OCI-LY1 (cell line): ENCODE data around the gene NCF4.

Experiments used
- H2AFZ ChIP-seq: fragments of 200-600 bp; sonication (generic), shearing (Covaris generic); 2 replicates; pipeline ENCODE4 v1.6.0; 2014; ENCODE audit warnings: antibody characterized with exemption, mild to moderate bottlenecking, low read length
- H3F3A ChIP-seq: fragments of 200-600 bp; sonication (generic), shearing (Covaris generic); 2 replicates; pipeline ENCODE4 v1.6.0; 2014; ENCODE audit warnings: mild to moderate bottlenecking, antibody characterized with exemption, low read length, moderate library complexity; ENCODE audit not compliant: insufficient read depth
- H3K27ac ChIP-seq: fragments of 200-600 bp; sonication (generic); 2 replicates; pipeline ENCODE4 v1.5.1; 2014; ENCODE audit warnings: low read length, mixed run types, mild to moderate bottlenecking, low read depth; ENCODE audit not compliant: poor library complexity, severe bottlenecking
- H3K27me3 ChIP-seq: fragments of 200-600 bp; sonication (generic); 2 replicates; pipeline ENCODE4 v1.6.0; 2014; ENCODE audit warnings: antibody characterized with exemption, mild to moderate bottlenecking, low read length, moderate library complexity; ENCODE audit not compliant: insufficient read depth
- H3K36me3 ChIP-seq: fragments of 200-600 bp; sonication (generic); 2 replicates; pipeline ENCODE4 v1.6.1; 2014; ENCODE audit warnings: mild to moderate bottlenecking, antibody characterized with exemption, low read length, moderate library complexity, mixed read lengths; ENCODE audit not compliant: insufficient read depth
- H3K4me1 ChIP-seq: fragments of 200-600 bp; sonication (generic); 2 replicates; pipeline ENCODE4 v1.5.1; 2014; ENCODE audit warnings: mild to moderate bottlenecking, low read length, moderate library complexity; ENCODE audit not compliant: insufficient read depth, severe bottlenecking
- H3K4me2 ChIP-seq: fragments of 200-600 bp; sonication (generic), shearing (Covaris generic); 2 replicates; pipeline ENCODE4 v1.6.1; 2014; ENCODE audit warnings: low read length
- H3K4me3 ChIP-seq: fragments of 200-600 bp; sonication (generic); 2 replicates; pipeline ENCODE4 v1.5.1; 2014; ENCODE audit warnings: low read length, low read depth, mild to moderate bottlenecking, mixed read lengths; ENCODE audit not compliant: poor library complexity, severe bottlenecking
- H3K79me2 ChIP-seq: fragments of 200-600 bp; shearing (Covaris generic); 2 replicates; pipeline ENCODE4 v1.6.1; 2016; ENCODE audit warnings: mixed run types, low read length, mixed read lengths; ENCODE audit not compliant: insufficient read depth
- H3K9ac ChIP-seq: fragments of 200-600 bp; sonication (generic), shearing (Covaris generic); 2 replicates; pipeline ENCODE4 v1.6.1; 2014; ENCODE audit warnings: mild to moderate bottlenecking, low read length, mixed read lengths
- H3K9me2 ChIP-seq: fragments of 200-600 bp; sonication (generic), shearing (Covaris generic); 2 replicates; pipeline ENCODE4 v1.6.1; 2014; ENCODE audit warnings: low read depth, mild to moderate bottlenecking, low read length, mixed read lengths
- H3K9me3 ChIP-seq: fragments of 200-600 bp; shearing (Covaris generic); 2 replicates; pipeline ENCODE4 v1.6.1; 2014; ENCODE audit warnings: low read length, mixed read lengths
- H4K20me1 ChIP-seq: fragments of 200-600 bp; sonication (generic), shearing (Covaris generic); 2 replicates; pipeline ENCODE4 v1.6.0; 2016; ENCODE audit warnings: mild to moderate bottlenecking, low read length; ENCODE audit not compliant: insufficient read depth
- CTCF ChIP-seq: fragments of 200-600 bp; sonication (generic), shearing (Covaris generic); IDR thresholded peaks from 2 replicates; pipeline ENCODE4 v1.5.1; 2017; ENCODE audit warnings: mild to moderate bottlenecking, antibody characterized with exemption, low read length, moderate library complexity, mixed read lengths
- EZH2 ChIP-seq: fragments of 200-600 bp; sonication (generic), shearing (Covaris generic); IDR thresholded peaks from 2 replicates; pipeline ENCODE4 v1.8.0; 2017; ENCODE audit warnings: borderline replicate concordance, mixed run types, mild to moderate bottlenecking, antibody characterized with exemption, low read length, moderate library complexity, mixed read lengths

The NCF4 gene

DNA sequence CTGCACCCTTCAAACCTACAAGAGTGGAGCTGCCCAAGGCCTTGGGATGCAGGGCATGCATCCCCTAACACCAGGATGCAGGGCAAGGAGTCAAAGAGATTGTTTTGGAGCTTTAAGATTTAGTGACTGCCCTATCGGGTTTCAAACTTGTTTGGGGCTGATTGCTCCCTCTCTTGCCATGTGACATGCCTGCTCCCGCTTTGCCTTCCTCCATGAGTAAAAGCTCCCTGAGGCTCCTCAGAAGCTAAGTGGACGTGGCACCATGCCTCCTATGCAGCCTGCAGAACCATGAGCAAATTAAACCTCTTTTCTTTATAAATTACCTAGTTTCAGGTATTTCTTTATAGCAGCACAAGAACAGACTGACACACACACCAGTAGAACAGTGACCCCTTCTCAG is 36.8 kb downstream of the NCF4 start:
- TF ChIP-seq CTCF (no peak), EZH2 (no peak)
- H3K27ac ChIP-seq = no peak overlapping the region

DNA sequence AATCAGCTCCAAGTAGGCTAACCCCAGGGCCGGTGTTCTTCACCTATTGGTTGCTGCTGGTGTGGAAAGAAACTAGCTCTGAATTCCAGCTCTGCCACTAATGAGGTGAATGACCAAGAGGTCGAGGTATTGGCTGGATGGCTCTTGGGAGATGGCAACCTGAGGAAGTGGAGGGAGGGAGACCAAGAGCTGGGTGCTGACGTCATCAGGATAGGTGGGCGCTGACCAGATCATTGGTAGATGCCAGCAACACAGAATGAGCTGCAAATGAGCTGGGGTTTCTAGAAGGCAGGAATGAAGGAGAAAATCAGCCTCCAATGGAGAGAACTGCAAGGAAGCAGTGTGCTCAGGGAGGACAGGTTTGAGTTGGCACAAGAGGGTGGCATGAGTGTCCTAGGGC is 37.9 kb downstream of the NCF4 start:
- no peaks in the 10 kb centered on the region for H3K79me2 ChIP-seq
- H3K27me3 ChIP-seq = peaks cover 14% of the 10 kb centered on the region; the same call in 1 of the 2 replicates
- no peak overlapping the region for H3K4me2 ChIP-seq
- no peak overlapping the region for H3K9ac ChIP-seq
- H3F3A ChIP-seq = no peaks in the 10 kb centered on the region
- no peaks in the 10 kb centered on the region for H3K36me3 ChIP-seq
- H3K4me1 ChIP-seq = no peaks in the 10 kb centered on the region
- no peaks in the 10 kb centered on the region for H4K20me1 ChIP-seq
- no peak for TF ChIP-seq EZH2
- no peak for TF ChIP-seq CTCF
- H3K4me3 ChIP-seq = no peak overlapping the region
- H3K9me3 ChIP-seq = no peaks in the 10 kb centered on the region
- no peak overlapping the region for H3K27ac ChIP-seq
- H3K9me2 ChIP-seq = no peaks in the 10 kb centered on the region
- H2AFZ ChIP-seq = no peak overlapping the region

More for the DNA sequence above, 36.8 kb downstream of the NCF4 start:
- H3K4me1 ChIP-seq = no peaks in the 10 kb centered on the region
- no peaks in the 10 kb centered on the region for H4K20me1 ChIP-seq
- H3K79me2 ChIP-seq = no peaks in the 10 kb centered on the region
- H2AFZ ChIP-seq = no peak overlapping the region
- no peaks in the 10 kb centered on the region for H3K9me3 ChIP-seq
- H3K4me2 ChIP-seq = no peak overlapping the region
- peaks cover 14% of the 10 kb centered on the region; the same call in 1 of the 2 replicates for H3K27me3 ChIP-seq
- no peak overlapping the region for H3K4me3 ChIP-seq
- H3K9ac ChIP-seq = no peak overlapping the region
- H3F3A ChIP-seq = no peaks in the 10 kb centered on the region
- H3K36me3 ChIP-seq = no peaks in the 10 kb centered on the region
- H3K9me2 ChIP-seq = no peaks in the 10 kb centered on the region

GRCh38 chr22:36899498-36899897 is 38.7 kb downstream of the NCF4 start:
- H3K27me3 ChIP-seq = peaks cover 14% of the 10 kb centered on the region; the same call in 1 of the 2 replicates
- H3K9me3 ChIP-seq = no peaks in the 10 kb centered on the region
- H2AFZ ChIP-seq = no peak overlapping the region
- H3F3A ChIP-seq = no peaks in the 10 kb centered on the region
- no peaks in the 10 kb centered on the region for H4K20me1 ChIP-seq
- H3K9ac ChIP-seq = no peak overlapping the region
- H3K27ac ChIP-seq = no peak overlapping the region
- no peak overlapping the region for H3K4me3 ChIP-seq
- no peaks in the 10 kb centered on the region for H3K4me1 ChIP-seq
- no peaks in the 10 kb centered on the region for H3K9me2 ChIP-seq
- TF ChIP-seq CTCF (no peak), EZH2 (no peak)
- H3K36me3 ChIP-seq = no peaks in the 10 kb centered on the region
- H3K4me2 ChIP-seq = no peak overlapping the region
- no peaks in the 10 kb centered on the region for H3K79me2 ChIP-seq
